Hepatocyte (in vitro differentiated cells): ENCODE measurements around the gene CXCR1. TPM values are rescaled to one million over a fixed set of nuclear protein-coding genes. Genes with fewer than 3 reads are reported as not detected.

Experiments used
- polyA plus RNA-seq: library from polyadenylated mRNA; unstranded; fragments of >200 nt; fragmentation: Nextera tagmentation; extraction: Ambion mirVana; gene quantifications from 2 replicates; pipeline ENCODE4 v1.2.1, GENCODE V29; 2016
- total RNA-seq: library from RNA; depleted of rRNA; stranded (reverse); fragments of >200 nt; gene quantifications from 2 replicates; pipeline ENCODE4 v1.2.3, GENCODE V29; 2014

CXCR1 gene
- total and polyA plus RNA-seq, 2 experiments from 2014 or later = not detected

Other genes with a start within 250 kb of the CXCR1 start
- 22.9 and 27.6 TPM in 2 replicates for gene TNS1, start 164.0 kb downstream of the CXCR1 start, total RNA-seq
- 16.2 TPM in 2 replicates for gene TNS1, start 164.0 kb downstream of the CXCR1 start, polyA plus RNA-seq
- gene RUFY4, start 97.7 kb downstream of the CXCR1 start, total RNA-seq = 0.10 and 0.44 TPM in 2 replicates
- 1.5 TPM in 1 of 2 replicates, not detected in the other for gene RUFY4, start 97.7 kb downstream of the CXCR1 start, polyA plus RNA-seq
- gene CXCR2, start 40.9 kb downstream of the CXCR1 start, total RNA-seq = 0.07 TPM in 1 of 2 replicates, not detected in the other
- gene CXCR2, start 40.9 kb downstream of the CXCR1 start, polyA plus RNA-seq = 0.09 and 0.56 TPM in 2 replicates
- gene ARPC2, start 50.2 kb upstream of the CXCR1 start, total RNA-seq = 310 and 312 TPM in 2 replicates
- gene ARPC2, start 50.2 kb upstream of the CXCR1 start, polyA plus RNA-seq = 436 and 482 TPM in 2 replicates
- gene GPBAR1, start 94.1 kb upstream of the CXCR1 start, total RNA-seq = 6.1 and 10.9 TPM in 2 replicates
- 23.4 and 25.6 TPM in 2 replicates for gene GPBAR1, start 94.1 kb upstream of the CXCR1 start, polyA plus RNA-seq
- 104 and 140 TPM in 2 replicates for gene AAMP, start 103.2 kb upstream of the CXCR1 start, total RNA-seq
- 166 and 179 TPM in 2 replicates for gene AAMP, start 103.2 kb upstream of the CXCR1 start, polyA plus RNA-seq
- gene PNKD, start 103.6 kb upstream of the CXCR1 start, total RNA-seq = 48.7 and 56.3 TPM in 2 replicates
- 140 and 145 TPM in 2 replicates for gene PNKD, start 103.6 kb upstream of the CXCR1 start, polyA plus RNA-seq
- 167 and 224 TPM in 2 replicates for gene TMBIM1, start 125.5 kb upstream of the CXCR1 start, total RNA-seq
- gene TMBIM1, start 125.5 kb upstream of the CXCR1 start, polyA plus RNA-seq = 265 and 302 TPM in 2 replicates
- 0.33 TPM in 1 of 2 replicates, not detected in the other for gene CATIP, start 189.9 kb upstream of the CXCR1 start, total RNA-seq
- 0.39 and 0.70 TPM in 2 replicates for gene CATIP, start 189.9 kb upstream of the CXCR1 start, polyA plus RNA-seq
- gene SLC11A1, start 215.3 kb upstream of the CXCR1 start, total RNA-seq = 0.60 and 0.72 TPM in 2 replicates
- gene SLC11A1, start 215.3 kb upstream of the CXCR1 start, polyA plus RNA-seq = 0.74 and 1.2 TPM in 2 replicates
- 124 and 142 TPM in 2 replicates for gene CTDSP1, start 232.9 kb upstream of the CXCR1 start, total RNA-seq
- gene CTDSP1, start 232.9 kb upstream of the CXCR1 start, polyA plus RNA-seq = 48.4 and 53.1 TPM in 2 replicates